Thyroid gland (tissue), 4 donors: ENCODE data around the gene NTNG1.

Experiments
- CTCF ChIP-seq, 6 experiments: fragments of 200-600 bp in 3 of 6; fragments of 450-650 bp in 3 of 6; sonication (generic) in 3 of 6; IDR thresholded peaks; one replicate each; pipeline ENCODE4 v1.5.1; 2016 to 2019; ENCODE audit warnings: antibody characterized with exemption in 6 of 6, mild to moderate bottlenecking in 2 of 6, inconsistent platforms in 1 of 6, moderate library complexity in 1 of 6
- POLR2A ChIP-seq, 2 donors: fragments of 450-650 bp; IDR thresholded peaks; one replicate each; pipeline ENCODE4 v1.6.1; 2017; ENCODE audit warnings: antibody characterized with exemption in 2 of 2, mild to moderate bottlenecking in 2 of 2, moderate library complexity in 1 of 2

GRCh38 chr1:107450899-107451664, 310.2 kb downstream of the NTNG1 start:
- no peak for TF ChIP-seq CTCF (IDR thresholded peaks at IDR 0.05)
- TF ChIP-seq POLR2A (IDR thresholded peaks at IDR 0.05) = no peak
